Mesenchymal stem cell (in vitro differentiated cells and primary cell): ENCODE measurements around the gene RNFT2.
A peak's percentile ranks its signal among the peaks of the same experiment; 100 is the strongest.

Source experiments
- DNase-seq: peaks from one replicate; pipeline ENCODE4 v3.0.0-alpha.2; 2013
- H2AFZ ChIP-seq: one replicate; pipeline ENCODE4 v1.6.1; 2013; ENCODE audit warnings: low read depth, mild to moderate bottlenecking, control low read depth, inconsistent platforms, low read length, moderate library complexity
- H2AK5ac ChIP-seq: 2 replicates; pipeline ENCODE4 v1.6.1; 2013; ENCODE audit warnings: low read length, moderate library complexity, mild to moderate bottlenecking, inconsistent platforms; ENCODE audit not compliant: severe bottlenecking
- H2BK120ac ChIP-seq: one replicate; pipeline ENCODE4 v1.6.1; 2013; ENCODE audit warnings: low read depth, mild to moderate bottlenecking, inconsistent platforms, low read length, moderate library complexity
- H2BK12ac ChIP-seq, 2 experiments: one replicate each; pipeline ENCODE4 v1.6.1; 2013; ENCODE audit warnings: inconsistent platforms in 2 of 2, low read length in 2 of 2, mild to moderate bottlenecking in 2 of 2, moderate library complexity in 2 of 2, control low read depth in 1 of 2
- H2BK15ac ChIP-seq: one replicate; pipeline ENCODE4 v1.6.1; 2013; ENCODE audit warnings: mild to moderate bottlenecking, low read depth, inconsistent platforms; ENCODE audit not compliant: poor library complexity, severe bottlenecking
- H2BK5ac ChIP-seq: 2 replicates; pipeline ENCODE4 v1.6.1; 2013; ENCODE audit warnings: low read depth, mild to moderate bottlenecking, low read length, control low read depth, inconsistent platforms; ENCODE audit not compliant: poor library complexity, severe bottlenecking
- H3K14ac ChIP-seq, 2 experiments: one replicate each; pipeline ENCODE4 v1.6.1; 2013; ENCODE audit warnings: inconsistent platforms in 2 of 2, low read length in 2 of 2, control low read depth in 1 of 2, mild to moderate bottlenecking in 1 of 2, moderate library complexity in 1 of 2
- H3K18ac ChIP-seq, 2 experiments: one replicate each; pipeline ENCODE4 v1.6.1; 2013; ENCODE audit warnings: inconsistent platforms in 2 of 2, low read length in 2 of 2, control low read depth in 1 of 2, low read depth in 1 of 2, mild to moderate bottlenecking in 1 of 2
- H3K23ac ChIP-seq, 2 experiments: one replicate each; pipeline ENCODE4 v1.6.1; 2013; ENCODE audit warnings: inconsistent platforms in 2 of 2, low read length in 2 of 2, mild to moderate bottlenecking in 2 of 2, moderate library complexity in 2 of 2, control low read depth in 1 of 2
- H3K27ac ChIP-seq: 2 replicates; pipeline ENCODE4 v1.5.1; 2013; ENCODE audit warnings: mild to moderate bottlenecking, moderate library complexity, low read length, control low read depth, inconsistent platforms; ENCODE audit not compliant: poor library complexity, severe bottlenecking
- H3K27me3 ChIP-seq, 2 experiments: 2 replicates each; pipeline versions ENCODE4 v1.6.1 to v1.7.0; 2013; ENCODE audit warnings: low read length in 2 of 2, mild to moderate bottlenecking in 2 of 2, moderate library complexity in 2 of 2, control low read depth in 1 of 2, inconsistent platforms in 1 of 2; ENCODE audit not compliant: control insufficient read depth in 1 of 2, insufficient read depth in 1 of 2
- H3K36me3 ChIP-seq, 2 experiments: 2 replicates each; pipeline versions ENCODE4 v1.6.1 to v1.7.0; 2013; ENCODE audit warnings: low read length in 2 of 2, control low read depth in 1 of 2, inconsistent platforms in 1 of 2, low read depth in 1 of 2, mild to moderate bottlenecking in 1 of 2; ENCODE audit not compliant: insufficient read depth in 2 of 2, control insufficient read depth in 1 of 2
- H3K4ac ChIP-seq, 2 experiments: one replicate each; pipeline ENCODE4 v1.6.1; 2013; ENCODE audit warnings: inconsistent platforms in 2 of 2, low read length in 2 of 2, mild to moderate bottlenecking in 2 of 2, moderate library complexity in 2 of 2, control low read depth in 1 of 2, low read depth in 1 of 2
- H3K4me1 ChIP-seq: 2 replicates; pipeline ENCODE4 v1.6.1; 2013; ENCODE audit warnings: low read depth, low read length, control low read depth; ENCODE audit not compliant: control insufficient read depth, insufficient read depth
- H3K4me2 ChIP-seq: 2 replicates; pipeline ENCODE4 v1.6.1; 2013; ENCODE audit warnings: low read length, mild to moderate bottlenecking, inconsistent platforms; ENCODE audit not compliant: poor library complexity, severe bottlenecking
- H3K4me3 ChIP-seq, 2 experiments: 2 replicates each; pipeline versions ENCODE4 v1.5.1 to v1.7.0; 2013; ENCODE audit warnings: low read length in 2 of 2, mild to moderate bottlenecking in 2 of 2, control low read depth in 1 of 2, low read depth in 1 of 2; ENCODE audit not compliant: insufficient read depth in 1 of 2
- H3K79me1 ChIP-seq: replicated peaks from 2 replicates; pipeline ENCODE4 v1.6.1; 2013; ENCODE audit warnings: mild to moderate bottlenecking, control low read depth, low read length, inconsistent platforms; ENCODE audit not compliant: poor library complexity, severe bottlenecking
- H3K9ac ChIP-seq: 2 replicates; pipeline ENCODE4 v1.7.0; 2013; ENCODE audit warnings: mild to moderate bottlenecking, low read length, moderate library complexity
- H3K9me3 ChIP-seq: 2 replicates; pipeline ENCODE4 v1.7.0; 2013; ENCODE audit warnings: mild to moderate bottlenecking, low read length; ENCODE audit not compliant: control insufficient read depth
- H4K8ac ChIP-seq: one replicate; pipeline ENCODE4 v1.6.1; 2013; ENCODE audit warnings: inconsistent platforms, mild to moderate bottlenecking, low read length, moderate library complexity
- H4K91ac ChIP-seq: one replicate; pipeline ENCODE4 v1.6.1; 2013; ENCODE audit warnings: mild to moderate bottlenecking, low read length, inconsistent platforms
- whole genome bisulfite sequencing: methylation state at CpG from one replicate; pipeline ENCODE4 v1.1.7; 2013; ENCODE audit warnings: mixed read lengths; 5-methylcytosine and 5-hydroxymethylcytosine counted together

Gene RNFT2

DNA sequence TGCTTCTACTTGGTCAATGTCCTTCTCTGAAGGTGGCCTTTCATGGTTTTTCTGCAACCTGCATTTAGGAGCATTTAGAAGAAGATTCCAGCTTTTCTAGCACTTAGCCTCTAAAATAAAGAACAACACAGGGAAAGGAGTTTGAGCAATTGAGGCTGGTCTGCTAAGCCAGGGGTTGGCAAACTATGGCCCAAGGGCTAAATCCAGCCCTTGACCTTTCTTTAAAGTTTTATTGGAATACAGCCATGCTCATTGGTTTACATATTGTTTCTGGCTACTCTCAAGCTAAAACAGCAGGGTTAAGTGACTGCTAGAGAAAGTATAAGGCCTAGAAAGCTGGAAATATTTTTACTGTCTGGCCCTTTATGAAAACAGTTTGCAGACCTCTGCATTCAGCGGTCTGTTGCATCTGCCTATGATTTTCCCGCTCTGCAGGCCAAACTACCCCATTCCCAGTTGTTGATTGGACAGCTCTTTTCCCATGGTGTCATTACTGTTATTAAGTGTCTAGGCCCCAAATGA is 39.5 kb upstream of the RNFT2 start:
- Histone ChIP-seq H3K4ac (no peak overlapping the region), H3K36me3 (no peaks in the 10 kb centered on the region), H2BK120ac (no peak overlapping the region), H4K91ac (no peak overlapping the region), H3K9me3 (no peaks in the 10 kb centered on the region), H2AK5ac (no peak overlapping the region), H2BK5ac (no peak overlapping the region), H3K14ac (no peak overlapping the region), H3K9ac (no peak overlapping the region), H3K4me2 (no peak overlapping the region), H3K4me1 (peaks cover 2% of the 10 kb centered on the region), H3K4me3 (no peak overlapping the region), H3K27me3 (peaks cover 18 to 34% of the 10 kb centered on the region in 2 experiments), H3K18ac (no peak overlapping the region), H2BK12ac (no peak overlapping the region), H3K23ac (no peak overlapping the region), H2BK15ac (no peak overlapping the region), H4K8ac (no peak overlapping the region), H2AFZ (no peak overlapping the region), H3K27ac (no peak overlapping the region), H3K79me1 (no peaks in the 10 kb centered on the region)
- DNase-seq: no peak
- 85% methylated on average over 2 of the region's 2 CpGs for whole genome bisulfite sequencing

GRCh38 chr12:116700066-116700465 is 38.0 kb upstream of the RNFT2 start:
- H4K8ac ChIP-seq: no peak overlapping the region
- no peak for DNase-seq
- no peak overlapping the region for H2BK15ac ChIP-seq
- H3K23ac ChIP-seq: no peak overlapping the region
- no peak overlapping the region for H3K27ac ChIP-seq
- H3K4me1 ChIP-seq: no peaks in the 10 kb centered on the region
- H3K79me1 ChIP-seq: no peaks in the 10 kb centered on the region
- no peak overlapping the region for H3K4me3 ChIP-seq
- H2AFZ ChIP-seq: no peak overlapping the region
- 99% methylated on average over 6 of the region's 6 CpGs for WGBS
- no peak overlapping the region for H3K9ac ChIP-seq
- no peak overlapping the region for H2BK5ac ChIP-seq
- H3K36me3 ChIP-seq: no peaks in the 10 kb centered on the region
- H4K91ac ChIP-seq: no peak overlapping the region
- no peak overlapping the region for H2BK120ac ChIP-seq
- no peaks in the 10 kb centered on the region for H3K9me3 ChIP-seq
- H3K4ac ChIP-seq: no peak overlapping the region
- H3K18ac ChIP-seq: no peak overlapping the region
- H3K14ac ChIP-seq: no peak overlapping the region
- no peak overlapping the region for H2AK5ac ChIP-seq
- no peak overlapping the region for H2BK12ac ChIP-seq
- H3K27me3 ChIP-seq: peaks cover 4 to 19% of the 10 kb centered on the region in 2 experiments
- H3K4me2 ChIP-seq: no peak overlapping the region

GRCh38 chr12:116701432-116701831 is 36.7 kb upstream of the RNFT2 start:
- H3K79me1 ChIP-seq: no peaks in the 10 kb centered on the region
- DNase-seq: no peak

GRCh38 chr12:116703214-116703795 is 34.8 kb upstream of the RNFT2 start:
- Histone ChIP-seq H3K23ac (no peak overlapping the region), H2BK12ac (no peak overlapping the region), H3K4me2 (no peak overlapping the region), H3K36me3 (no peaks in the 10 kb centered on the region), H2AFZ (no peak overlapping the region), H3K9ac (no peak overlapping the region), H3K4me3 (no peak overlapping the region), H3K14ac (no peak overlapping the region), H4K91ac (no peak overlapping the region), H2BK5ac (no peak overlapping the region), H4K8ac (no peak overlapping the region), H3K27me3 (peaks cover under 1 to 4% of the 10 kb centered on the region in 2 experiments), H3K79me1 (no peaks in the 10 kb centered on the region), H2BK15ac (no peak overlapping the region), H3K4me1 (no peaks in the 10 kb centered on the region), H3K18ac (no peak overlapping the region), H3K4ac (no peak overlapping the region), H2BK120ac (no peak overlapping the region), H3K9me3 (no peaks in the 10 kb centered on the region), H3K27ac (no peak overlapping the region), H2AK5ac (no peak overlapping the region)
- peak; percentile 55 for DNase-seq
- 16% methylated on average over 10 of the region's 12 CpGs for WGBS

More at GRCh38 chr12:116701432-116701831, 36.7 kb upstream of the RNFT2 start:
- Histone ChIP-seq H3K9me3 (no peaks in the 10 kb centered on the region), H2BK120ac (no peak overlapping the region), H2AFZ (no peak overlapping the region), H2AK5ac (no peak overlapping the region), H4K8ac (no peak overlapping the region), H3K4me1 (no peaks in the 10 kb centered on the region), H2BK5ac (no peak overlapping the region), H3K4me2 (no peak overlapping the region), H4K91ac (no peak overlapping the region), H3K27me3 (peaks cover 0 to 8% of the 10 kb centered on the region in 2 experiments), H3K4me3 (no peak overlapping the region), H3K9ac (no peak overlapping the region), H3K14ac (no peak overlapping the region), H3K18ac (no peak overlapping the region), H3K36me3 (no peaks in the 10 kb centered on the region), H2BK15ac (no peak overlapping the region), H3K4ac (no peak overlapping the region), H3K27ac (no peak overlapping the region), H3K23ac (no peak overlapping the region), H2BK12ac (no peak overlapping the region)
- WGBS: 85% methylated on average over 3 of the region's 4 CpGs
